Left cardiac atrium (tissue), 4 donors: ENCODE measurements around the gene SNX25. TPM values are rescaled to one million over a fixed set of nuclear protein-coding genes. Genes with fewer than 3 reads are reported as not detected.
"Not testable (repeated sequence)": the region's sequence is repeated elsewhere in the genome, so short reads cannot be mapped to it uniquely, and the experiment has no call there.

Source experiments
- ATAC-seq, 2 donors: fragments of 200-7000 bp; cut with Tn5 transposase; one replicate each; pipeline ENCODE4 v1.9.1; 2020; ENCODE audit warnings: mild to moderate bottlenecking in 2 of 2, moderate library complexity in 2 of 2
- DNase-seq: peaks from one replicate; pipeline ENCODE4 v3.0.0-alpha.2; 2020
- intact Hi-C, 2 donors: fragments of 100-400 bp; cut with DNase I; formaldehyde crosslinking; loops; one replicate each; pipeline versions ENCODE4 v1.14.1 to v1.15.1; 2022 to 2023
- total RNA-seq, 2 donors: library from RNA; stranded (reverse); fragmentation: NEBNext Ultra II Directional; extraction: Animal tissue kit (Norgen Biotek cat#: 25700); gene quantifications; one replicate each; pipeline ENCODE4 v1.2.1, GENCODE V29; 2021
- donor health status: DM: no; HTN: yes; CAD: no.
- donor health status: DM: no; HTN: yes; CAD: no; lungs with severe emphysema.
- donor health status: DM: yes; HTN: yes; CAD: no.
- donor health status: Dilated cardiomyopathy.

The SNX25 gene
- total RNA-seq, 2 donors from 2014 or later, result 15.4 to 16.6 TPM

- ATAC-seq (no peak), DNase-seq (no peak)
- intact Hi-C loops, result no loop called here
Observed at GRCh38 chr4:185352741-185353140, 143.3 kb downstream of the SNX25 start.

- DNase-seq (no peak), ATAC-seq (no peak)
- intact Hi-C loops, result no loop called here
Observed at GRCh38 chr4:185357211-185357610, 147.8 kb downstream of the SNX25 start.

DNA sequence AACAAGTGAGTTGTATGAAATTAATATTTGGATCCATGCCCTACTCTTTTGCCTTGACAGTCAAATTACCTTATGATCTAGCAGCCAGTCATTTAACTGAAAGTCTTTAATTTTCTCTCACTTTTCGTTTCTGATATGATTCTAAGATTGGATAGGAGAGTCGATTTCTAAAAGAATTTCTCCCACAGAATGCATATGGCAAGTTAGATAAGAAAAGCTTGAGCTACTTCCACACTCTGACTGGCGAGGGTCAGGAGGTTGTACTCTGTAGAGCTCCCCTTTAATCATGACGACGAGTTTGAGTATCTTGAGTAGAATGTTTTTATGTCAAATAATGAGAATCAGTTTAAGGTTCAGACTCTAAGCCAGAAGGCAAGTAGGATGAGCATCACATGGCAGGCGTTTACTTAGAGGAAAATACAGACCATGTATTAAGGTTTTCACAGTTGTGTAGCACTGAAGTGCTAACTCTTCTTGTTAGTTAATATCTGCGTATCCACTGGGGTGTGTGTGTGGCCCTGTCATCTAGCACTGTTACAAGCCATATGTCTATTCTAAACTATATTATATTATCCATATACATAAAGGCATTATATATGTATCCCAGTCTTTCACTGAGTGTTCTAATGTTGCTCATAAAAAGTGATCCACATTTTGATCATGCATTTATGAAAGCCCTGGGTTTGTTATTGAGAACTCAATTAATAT is 148.5 kb downstream of the SNX25 start:
- intact Hi-C loops, result no loop called here
- ATAC-seq, result no peak
- DNase-seq, result no peak

- ATAC-seq (no peak), DNase-seq (no peak)
- intact Hi-C loops, result no loop called here
Observed at GRCh38 chr4:185358514-185358913, 149.1 kb downstream of the SNX25 start.

DNA sequence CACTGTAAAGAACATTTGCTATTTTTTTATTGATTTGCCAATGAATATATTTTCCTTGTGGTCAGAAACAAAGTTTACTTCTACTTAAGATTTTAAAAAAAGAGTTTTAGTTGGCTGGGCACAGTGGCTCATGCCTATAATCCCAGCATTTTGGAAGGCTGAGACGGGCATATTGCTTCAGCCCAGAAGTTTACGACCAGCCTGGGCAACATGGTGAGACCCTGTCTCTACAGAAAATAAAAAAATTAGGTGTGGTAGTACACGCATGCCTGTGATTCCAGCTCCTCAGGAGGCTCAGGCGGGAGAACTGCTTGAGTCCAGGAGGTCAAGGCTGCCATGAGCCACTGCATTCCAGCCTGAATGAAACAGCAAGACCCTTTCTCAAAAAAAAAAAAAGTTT is 149.6 kb downstream of the SNX25 start:
- ATAC-seq (no peak), DNase-seq (no peak)
- intact Hi-C loops, result no loop called here

DNA sequence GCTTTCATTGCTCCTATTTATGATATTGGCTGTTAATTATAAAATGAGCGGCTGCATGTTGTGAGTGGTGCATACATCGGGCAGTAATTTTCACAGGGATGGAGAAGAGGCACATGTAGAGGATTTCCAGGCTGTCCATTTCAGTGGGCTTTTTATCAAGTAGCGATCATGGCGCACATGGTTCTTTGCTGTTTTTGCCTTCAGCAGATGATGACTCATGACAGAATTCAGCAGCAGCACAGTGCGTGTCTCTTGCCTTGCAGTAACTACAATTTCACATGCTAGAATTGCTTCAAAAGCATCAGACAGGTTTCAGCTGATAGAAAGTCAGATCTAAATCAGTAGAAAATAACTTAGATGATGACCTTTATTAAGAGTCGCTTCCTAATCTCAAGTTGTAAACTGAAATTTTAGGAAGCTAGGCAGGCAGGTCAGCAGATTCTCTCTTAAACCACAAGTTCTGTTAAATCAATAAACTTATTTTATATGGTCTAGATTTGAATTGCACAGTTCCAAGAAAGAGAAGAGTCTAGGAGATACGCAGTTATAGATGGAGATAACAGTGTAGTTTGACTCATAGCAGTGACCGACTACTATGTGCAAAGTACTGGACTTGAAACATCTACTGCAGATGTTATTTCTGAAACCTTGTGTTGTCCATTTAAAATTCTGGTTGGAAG is 150.5 kb downstream of the SNX25 start:
- intact Hi-C loops, result no loop called here
- no peak for DNase-seq
- no peak for ATAC-seq

DNA sequence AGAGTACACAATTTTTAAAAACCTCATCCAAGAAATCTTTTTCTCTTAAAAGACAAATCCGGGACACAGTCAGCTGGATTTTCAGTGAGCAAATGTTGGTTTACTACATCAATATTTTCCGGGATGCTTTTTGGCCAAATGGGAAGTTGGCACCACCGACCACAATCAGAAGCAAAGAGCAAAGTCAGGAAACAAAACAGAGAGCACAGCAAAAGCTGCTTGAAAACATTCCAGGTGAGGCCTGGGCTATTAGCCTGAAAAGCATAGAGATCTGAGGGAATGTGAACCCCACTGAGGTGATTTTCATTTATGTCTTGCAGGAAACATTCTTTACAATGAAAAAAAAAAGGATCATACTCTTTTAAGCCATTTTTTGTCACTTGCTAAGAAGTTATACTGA is 152.5 kb downstream of the SNX25 start:
- ATAC-seq (no peak), DNase-seq (no peak)

GRCh38 chr4:185362570-185362969 is 153.2 kb downstream of the SNX25 start:
- intact Hi-C loops, ATAC-seq, DNase-seq: not testable (repeated sequence)

More for the DNA sequence above, 152.5 kb downstream of the SNX25 start:
- intact Hi-C loops, result no loop called here

- ATAC-seq, result no peak
- intact Hi-C loops, result no loop called here
- no peak for DNase-seq
Observed at GRCh38 chr4:185363251-185363650, 153.9 kb downstream of the SNX25 start.

GRCh38 chr4:185364886-185365285 is 155.5 kb downstream of the SNX25 start:
- no peak for ATAC-seq
- DNase-seq, result no peak
- intact Hi-C loops, result no loop called here

GRCh38 chr4:185369731-185370130 is 160.3 kb downstream of the SNX25 start:
- ATAC-seq (no peak), DNase-seq (no peak)
- intact Hi-C loops, result no loop called here

DNA sequence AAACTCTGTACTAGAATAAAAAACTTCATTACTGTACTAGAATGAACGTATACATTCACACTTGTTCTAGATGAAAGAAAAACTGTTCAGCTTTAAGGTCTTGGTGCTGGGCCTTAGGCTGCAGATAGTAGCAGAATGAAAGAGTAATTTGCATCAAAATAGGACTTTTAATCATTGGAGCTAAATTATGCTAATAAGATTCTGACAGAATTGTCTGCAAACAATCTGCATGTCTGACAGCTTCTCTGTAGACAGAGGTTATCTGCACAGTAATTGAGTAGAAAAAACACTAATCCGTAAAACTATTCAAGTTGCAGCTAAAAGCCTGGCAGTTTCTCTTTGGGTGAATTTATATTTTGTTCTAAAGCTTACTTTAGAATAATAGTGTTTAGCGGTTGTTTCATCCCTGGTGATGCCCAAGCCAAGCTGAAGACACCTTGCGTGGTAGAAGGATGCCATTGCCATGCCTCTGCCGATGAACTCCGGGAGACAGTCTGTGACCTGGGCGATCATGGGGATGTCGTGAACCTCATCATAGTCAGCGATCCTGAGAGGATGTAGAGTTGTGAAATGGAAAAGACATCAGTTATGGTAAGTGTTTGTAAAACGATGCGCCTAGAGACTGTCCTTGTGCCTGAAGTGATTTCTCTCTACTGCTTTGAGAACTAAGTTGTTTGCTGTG is 161.0 kb downstream of the SNX25 start:
- intact Hi-C loops, result no loop called here
- DNase-seq, result no peak
- ATAC-seq, result no peak

GRCh38 chr4:185371702-185372101 is 162.3 kb downstream of the SNX25 start:
- intact Hi-C loops, result no loop called here
- ATAC-seq, result no peak
- DNase-seq, result no peak

DNA sequence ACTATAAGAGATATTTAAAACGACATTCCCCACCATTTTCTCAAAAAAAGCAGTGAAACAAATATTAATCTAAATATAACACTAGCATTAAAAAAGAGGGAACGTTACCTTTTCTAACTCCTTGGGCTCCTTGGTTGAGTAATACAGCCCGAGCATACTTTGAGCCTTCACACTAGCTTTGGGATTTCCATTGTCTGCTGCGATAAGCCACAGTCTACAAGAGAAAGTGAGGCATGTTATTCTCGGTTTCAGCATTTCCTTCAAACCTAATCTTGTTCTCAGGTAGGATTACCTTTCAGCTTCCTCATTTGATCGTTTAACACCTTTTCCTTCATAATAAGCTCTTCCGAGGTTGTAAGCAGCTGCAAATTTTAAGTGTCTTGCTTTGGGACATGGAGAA is 164.6 kb downstream of the SNX25 start:
- intact Hi-C loops, result no loop called here
- ATAC-seq, result no peak
- DNase-seq, result no peak

GRCh38 chr4:185374573-185374972 is 165.2 kb downstream of the SNX25 start:
- ATAC-seq, result no peak
- no peak for DNase-seq
- intact Hi-C loops, result no loop called here

DNA sequence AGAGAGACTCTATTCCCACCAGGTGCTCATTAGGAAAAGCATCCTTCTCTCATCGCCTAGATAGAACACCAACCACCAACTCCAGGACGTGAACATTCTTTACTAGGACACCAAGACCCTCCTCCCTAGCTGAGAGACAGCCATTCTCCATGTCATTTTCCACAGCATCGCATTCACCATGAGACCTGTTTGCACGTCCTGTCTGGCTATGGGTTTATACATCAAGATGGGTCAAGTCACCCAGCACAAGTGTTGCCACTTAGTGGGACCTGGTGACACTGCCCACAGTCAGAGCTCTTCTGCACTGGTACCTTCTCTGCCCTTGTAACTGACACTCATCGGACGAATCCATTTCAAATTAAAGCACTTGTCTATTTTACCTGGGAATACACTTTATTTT is 168.9 kb downstream of the SNX25 start:
- DNase-seq, result no peak
- intact Hi-C loops, result no loop called here

GRCh38 chr4:185379326-185380295 is 170.2 kb downstream of the SNX25 start:
- ATAC-seq, result no peak
- intact Hi-C loops, result no loop called here
- DNase-seq, result no peak

More for the DNA sequence above, 168.9 kb downstream of the SNX25 start:
- ATAC-seq, result no peak

DNA sequence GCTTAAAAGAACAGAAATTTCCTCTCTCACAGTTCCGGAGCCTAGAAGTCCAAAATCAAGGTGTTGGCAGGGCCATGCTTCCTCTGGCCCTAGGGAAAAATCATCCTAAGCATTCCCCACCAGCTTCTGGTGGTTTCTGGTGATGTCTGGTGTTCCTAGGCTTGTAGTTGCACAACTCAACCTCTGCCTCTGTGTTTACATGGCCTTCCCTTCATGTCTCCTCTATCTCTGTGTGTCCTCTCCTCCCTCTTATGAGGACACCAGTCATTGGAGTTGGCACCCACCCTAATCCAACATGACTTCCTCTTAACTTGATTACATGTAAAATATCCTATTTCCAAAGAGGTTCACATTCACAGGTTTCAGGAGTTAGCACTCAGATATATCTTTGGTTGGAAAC is 170.9 kb downstream of the SNX25 start:
- intact Hi-C loops, result no loop called here
- DNase-seq (no peak), ATAC-seq (no peak)
